NCI-H1092 treated with DMSO at 0.1 percent for 48 hours (cell line): ENCODE results near the gene CAMKMT.
"Not testable (repeated sequence)": the region's sequence is repeated elsewhere in the genome, so short reads cannot be mapped to it uniquely, and the experiment has no call there.

Experiments used
- DNase-seq: peaks from one replicate; lab custom pipeline; 2025; lab: John Stamatoyannopoulos, UW

The CAMKMT gene

DNA sequence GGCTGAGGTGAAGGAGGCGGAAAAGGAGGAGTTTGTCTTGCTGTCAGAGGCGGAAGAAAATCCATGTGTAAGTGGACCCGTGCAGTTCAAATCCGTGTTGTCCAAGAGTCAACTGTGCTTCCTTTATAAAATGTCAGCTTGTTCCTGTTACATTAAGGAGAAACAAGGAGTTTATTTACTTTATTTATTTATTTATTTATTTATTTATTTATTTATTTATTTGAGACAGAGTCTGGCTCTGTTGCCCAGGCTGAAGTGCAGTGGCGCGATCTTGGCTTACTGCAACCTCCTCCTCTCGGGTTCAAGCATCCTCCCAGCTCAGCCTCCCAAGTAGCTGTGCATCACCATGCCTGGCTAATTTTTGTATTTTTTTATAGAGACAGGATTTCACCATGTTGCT is 143.9 kb downstream of the CAMKMT start:
- not testable (repeated sequence) for DNase-seq

- DNase-seq: no peak
Measured at GRCh38 chr2:44510246-44510645, 148.5 kb downstream of the CAMKMT start.

- DNase-seq: no peak
Measured at GRCh38 chr2:44515416-44515815, 153.7 kb downstream of the CAMKMT start.

- DNase-seq: no peak
Measured at GRCh38 chr2:44519026-44519425, 157.3 kb downstream of the CAMKMT start.

GRCh38 chr2:44522846-44523245 is 161.1 kb downstream of the CAMKMT start:
- no peak for DNase-seq

DNA sequence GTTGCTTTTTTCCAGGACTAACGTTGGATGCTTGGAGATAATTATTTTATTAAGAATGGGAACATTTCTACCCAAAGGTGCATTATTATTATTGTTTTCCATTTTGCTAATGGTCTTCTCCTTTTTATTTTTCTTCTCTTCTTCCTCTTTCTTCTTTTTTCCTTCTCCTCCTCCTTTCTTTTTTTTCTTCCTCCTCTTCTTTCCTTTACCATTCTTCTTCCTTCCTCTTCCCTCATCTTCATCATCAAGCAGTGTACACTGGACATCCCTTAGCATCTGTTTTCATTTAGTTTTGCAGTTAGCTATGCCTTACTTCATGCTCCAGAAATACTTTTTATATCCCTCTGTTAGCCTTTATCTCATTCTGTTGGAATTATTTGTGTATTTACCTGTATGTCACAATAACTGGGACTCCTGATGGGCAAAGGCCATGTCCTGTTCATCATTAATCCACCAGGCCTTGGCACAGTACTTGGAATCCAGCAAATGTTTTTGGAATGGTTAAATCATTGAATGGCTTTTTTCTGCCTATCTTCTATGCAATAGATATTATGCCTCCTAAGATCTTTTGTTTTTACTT is 162.7 kb downstream of the CAMKMT start:
- DNase-seq: no peak

DNA sequence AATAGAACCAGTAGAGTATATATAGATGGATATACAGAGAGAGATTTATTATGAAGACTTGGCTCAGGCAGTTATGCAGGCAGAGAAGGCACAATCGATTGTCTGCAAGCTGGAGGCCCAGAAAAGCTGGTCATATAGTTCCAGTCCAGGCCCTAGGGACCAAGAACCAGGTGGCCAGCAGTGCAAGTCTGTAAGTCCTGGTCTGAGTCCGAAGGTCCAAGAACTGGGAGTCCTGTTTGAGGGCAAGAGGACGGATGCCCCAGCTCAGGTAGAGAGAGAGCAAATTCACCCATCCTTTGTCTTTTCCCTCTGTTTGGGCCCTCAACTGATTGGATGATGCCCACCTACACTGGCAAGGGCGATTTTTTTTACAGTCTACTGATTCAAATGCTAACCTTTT is 164.6 kb downstream of the CAMKMT start:
- DNase-seq: no peak

GRCh38 chr2:44528595-44528994 is 166.8 kb downstream of the CAMKMT start:
- no peak for DNase-seq

- no peak for DNase-seq
Measured at GRCh38 chr2:44529448-44529847, 167.7 kb downstream of the CAMKMT start.

DNA sequence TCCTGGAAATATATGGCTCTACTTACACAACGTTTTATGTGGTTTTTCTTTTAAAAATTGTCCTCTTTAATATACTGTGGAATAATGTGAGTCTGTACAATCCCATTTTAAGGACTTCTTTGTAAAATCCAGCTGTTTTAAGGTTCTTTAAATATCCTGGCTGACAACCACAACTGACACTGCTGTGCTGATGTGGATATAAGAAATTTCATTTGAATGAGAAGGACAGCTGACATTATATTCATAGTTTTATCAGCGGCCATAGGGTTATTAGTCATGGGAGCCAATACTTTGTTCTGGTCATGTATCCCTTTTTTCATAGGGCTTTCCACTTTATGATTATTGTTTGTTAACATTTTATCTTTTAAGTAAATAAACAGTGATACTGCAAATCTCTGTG is 169.5 kb downstream of the CAMKMT start:
- no peak for DNase-seq

- no peak for DNase-seq
Measured at GRCh38 chr2:44532031-44532430, 170.3 kb downstream of the CAMKMT start.

- no peak for DNase-seq
Measured at GRCh38 chr2:44533508-44533907, 171.8 kb downstream of the CAMKMT start.

- DNase-seq: no peak
Measured at GRCh38 chr2:44535376-44535775, 173.6 kb downstream of the CAMKMT start.

- DNase-seq: no peak
Measured at GRCh38 chr2:44537264-44537663, 175.5 kb downstream of the CAMKMT start.

GRCh38 chr2:44542520-44542919 is 180.8 kb downstream of the CAMKMT start:
- DNase-seq: no peak

DNA sequence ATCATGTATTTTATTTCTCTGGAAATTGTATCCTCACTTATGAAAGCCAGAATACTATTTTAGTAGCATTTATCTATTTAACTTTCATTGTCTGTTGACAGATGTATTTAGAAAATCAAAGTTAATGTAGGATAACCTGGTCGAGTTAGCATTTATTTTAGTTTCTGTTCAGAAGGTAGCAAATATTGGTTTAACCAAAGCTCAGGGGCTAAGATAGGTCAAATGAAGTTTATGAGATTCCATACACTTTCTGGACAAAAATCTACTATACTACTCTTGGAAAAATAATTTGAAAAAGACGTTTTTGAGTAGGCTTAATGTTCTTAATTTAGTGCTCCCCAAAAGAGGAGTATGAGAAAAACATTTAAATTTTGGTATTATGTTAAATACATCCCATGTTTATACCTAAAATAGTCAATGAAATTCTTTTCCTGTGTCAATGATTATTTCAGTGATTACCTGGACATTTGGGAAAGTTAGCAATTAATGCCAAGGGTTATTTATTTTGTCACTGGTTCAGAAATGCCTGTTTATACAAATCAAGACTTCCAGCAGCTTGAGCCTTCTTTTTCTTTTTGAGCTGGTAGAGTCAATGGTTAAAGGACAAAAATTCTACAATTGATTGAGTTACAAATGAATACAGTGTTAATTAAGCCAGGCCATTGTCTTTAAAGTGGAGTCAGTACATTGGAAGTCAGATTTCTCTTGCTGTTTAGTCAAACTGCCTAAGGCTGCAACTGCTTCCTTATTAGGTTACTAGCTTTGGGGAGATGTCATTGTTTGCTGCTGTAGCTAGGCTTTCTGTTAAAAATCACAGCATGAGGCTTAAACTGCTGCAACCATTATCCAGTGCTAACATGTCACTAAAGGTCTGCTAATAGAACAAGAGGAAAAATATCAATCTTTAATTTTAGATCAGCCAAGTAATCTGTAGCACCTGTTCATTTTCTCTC is 182.3 kb downstream of the CAMKMT start:
- DNase-seq: peak; percentile 79

DNA sequence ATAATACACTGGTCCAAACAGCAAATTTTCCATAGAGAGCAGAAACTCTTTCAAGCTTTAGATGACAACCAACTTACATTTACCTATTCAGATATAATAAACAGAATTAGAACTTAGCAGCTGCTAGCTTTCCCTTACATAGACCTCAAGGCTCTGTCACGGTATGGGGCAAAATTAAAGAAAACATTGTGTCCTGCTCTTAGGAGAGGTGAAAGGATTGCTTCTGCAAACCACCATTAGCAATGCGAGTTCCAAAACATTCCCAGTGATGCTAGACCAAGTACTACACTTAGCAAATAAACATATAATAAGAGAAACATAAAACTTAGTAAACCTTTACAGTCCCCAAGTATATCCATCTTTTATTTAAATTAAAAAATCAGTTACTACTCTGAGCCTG is 183.3 kb downstream of the CAMKMT start:
- peak; percentile 41 for DNase-seq

GRCh38 chr2:44546459-44547127 is 184.8 kb downstream of the CAMKMT start:
- peak; percentile 11 for DNase-seq

DNA sequence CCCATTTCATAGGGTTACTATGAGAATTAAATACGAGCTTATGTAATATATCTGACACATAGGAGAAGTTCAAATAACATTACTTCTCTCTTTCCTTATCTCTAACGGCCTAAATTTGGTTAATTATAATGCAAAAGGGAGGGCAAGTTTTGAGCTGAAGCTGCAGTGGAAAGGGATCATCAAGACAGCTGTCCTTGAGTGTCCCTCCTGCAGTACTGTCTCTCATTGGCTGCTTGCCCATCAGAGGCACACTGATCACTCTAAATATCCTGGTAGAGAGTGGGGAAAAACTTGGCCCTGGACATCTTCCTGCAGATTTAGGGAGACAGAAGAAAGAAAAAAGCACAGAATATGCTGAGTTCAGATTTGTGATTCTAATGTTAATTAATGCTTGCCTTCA is 186.0 kb downstream of the CAMKMT start:
- DNase-seq: no peak

DNA sequence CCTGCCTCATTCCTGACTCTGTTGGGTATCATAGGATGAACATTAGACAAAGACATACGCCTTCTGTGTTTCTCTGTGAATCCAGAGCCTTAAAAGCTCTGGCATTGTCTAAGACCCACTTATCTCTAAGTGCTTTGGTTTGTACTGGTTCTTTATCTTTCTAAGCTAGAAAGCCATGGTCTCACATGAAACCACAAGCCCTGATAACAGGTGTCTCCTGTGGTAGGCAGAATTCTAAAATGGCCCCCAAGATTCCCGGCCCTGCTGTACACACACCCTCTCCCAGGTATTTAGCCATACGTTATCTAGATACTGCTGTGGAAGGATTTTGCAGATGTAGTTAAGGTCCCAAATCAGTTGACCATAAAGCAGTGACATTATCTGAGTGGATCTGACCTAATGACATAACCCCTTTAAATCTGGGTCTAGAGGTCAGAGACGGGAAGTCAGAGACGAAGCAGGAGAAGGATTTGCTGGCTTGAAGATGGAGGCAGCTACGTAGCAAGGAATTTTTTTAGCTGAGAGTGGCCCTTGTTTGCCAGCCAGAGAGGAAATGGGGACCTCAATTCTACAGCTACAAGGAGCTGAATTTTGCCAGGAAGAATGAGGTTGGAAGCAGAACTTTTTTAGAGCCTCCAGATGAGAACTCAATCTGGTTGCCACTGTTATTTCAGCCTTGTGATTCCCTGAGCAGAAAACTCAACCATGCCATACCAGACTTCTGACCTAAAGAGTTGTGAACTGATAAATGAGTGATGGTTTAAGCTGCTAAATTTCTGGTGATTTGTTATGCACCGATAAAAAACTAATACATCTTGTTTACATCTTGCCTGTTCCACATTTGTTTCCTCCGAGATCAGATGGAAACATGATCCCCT is 186.7 kb downstream of the CAMKMT start:
- no peak for DNase-seq

DNA sequence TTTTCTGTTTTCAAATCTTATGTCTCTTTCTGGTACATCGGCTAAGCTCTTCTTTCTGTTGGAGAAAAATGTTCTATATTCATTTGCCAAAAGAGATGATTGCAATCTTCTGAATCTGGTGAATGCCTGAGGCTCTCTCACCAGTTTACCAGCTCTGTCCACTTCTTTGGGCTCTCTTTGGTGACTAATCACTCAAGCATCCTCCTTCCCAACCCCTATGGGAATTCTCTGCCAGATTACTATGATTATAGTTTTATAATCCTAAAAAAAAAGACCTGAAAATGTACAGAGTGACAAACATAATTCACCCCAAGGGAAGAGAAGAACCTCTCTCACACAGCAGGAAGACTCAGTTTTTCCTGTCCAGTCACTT is 187.3 kb downstream of the CAMKMT start:
- no peak for DNase-seq

- no peak for DNase-seq
Measured at GRCh38 chr2:44549856-44550255, 188.1 kb downstream of the CAMKMT start.
